Measurements from ENCODE around the gene PRIM2.
"Not testable (repeated sequence)": the region's sequence is repeated elsewhere in the genome, so short reads cannot be mapped to it uniquely, and the experiment has no call there.

Gene PRIM2

GRCh38 chr6:57515171-57515570 lies 197.7 kb downstream of the PRIM2 start:
- not testable (repeated sequence) for DNase-seq

GRCh38 chr6:57515845-57516244 lies 198.4 kb downstream of the PRIM2 start:
- DNase-seq = not testable (repeated sequence)

GRCh38 chr6:57516776-57517175 lies 199.3 kb downstream of the PRIM2 start:
- not testable (repeated sequence) for DNase-seq

DNA sequence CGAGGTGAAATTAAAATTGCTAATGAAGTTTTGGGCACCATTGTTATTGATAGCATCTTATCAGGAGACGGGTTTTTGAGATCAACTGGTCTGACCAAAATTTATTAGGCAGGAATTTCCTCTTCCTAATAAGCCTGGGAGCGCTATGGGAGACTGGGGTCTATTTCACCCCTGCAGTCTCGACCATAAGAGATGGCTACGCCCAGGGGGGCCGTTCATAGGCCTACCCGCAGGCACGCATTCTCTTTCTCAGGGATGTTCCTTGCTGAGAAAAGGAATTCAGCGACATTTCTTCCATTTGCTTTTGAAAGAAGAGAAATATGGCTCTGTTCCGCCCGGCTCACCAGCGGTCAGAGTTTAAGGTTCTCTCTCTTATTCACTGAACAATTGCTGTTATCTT lies 201.8 kb downstream of the PRIM2 start:
- DNase-seq = not testable (repeated sequence)

- not testable (repeated sequence) for DNase-seq
Observed at GRCh38 chr6:57521085-57521484, 203.7 kb downstream of the PRIM2 start.

DNA sequence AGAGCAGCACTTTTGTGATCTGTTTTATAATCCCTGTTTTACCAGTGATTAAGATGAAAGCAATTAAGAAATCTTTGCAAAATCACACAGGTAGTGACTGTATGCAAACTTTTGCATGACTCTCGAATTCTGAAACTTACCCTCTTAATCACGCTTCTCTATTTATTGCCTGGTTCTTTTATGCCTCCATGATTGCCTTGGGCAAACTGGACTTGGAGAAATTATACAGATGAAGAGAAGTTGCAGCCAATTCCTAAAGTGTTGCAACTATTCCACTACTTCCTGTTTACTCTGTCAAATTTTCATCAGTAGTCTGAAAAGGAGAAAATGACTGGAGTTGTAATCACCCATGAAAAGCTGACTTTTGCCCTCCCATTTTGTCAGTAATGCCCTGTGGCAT lies 205.8 kb downstream of the PRIM2 start:
- DNase-seq = not testable (repeated sequence)

DNA sequence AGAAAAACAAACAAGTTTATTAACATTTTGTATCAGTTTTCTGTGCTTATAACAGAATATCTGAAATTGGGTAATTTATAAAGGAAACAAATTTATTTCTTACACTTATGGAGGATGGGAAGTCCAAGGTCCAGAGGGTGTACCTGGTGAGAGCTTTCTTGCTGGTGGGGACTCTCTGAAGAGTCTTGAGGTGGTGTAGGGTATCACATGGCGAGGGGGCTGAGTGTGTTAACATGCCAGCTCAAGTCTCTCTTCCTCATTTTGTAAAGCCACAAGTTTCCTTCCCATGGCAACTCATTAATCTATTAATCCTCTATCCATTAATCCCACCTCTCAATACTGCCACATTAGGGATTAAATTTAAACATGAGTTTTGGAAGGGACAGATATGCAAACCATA lies 212.3 kb downstream of the PRIM2 start:
- DNase-seq = not testable (repeated sequence)

GRCh38 chr6:57532660-57533059 lies 215.2 kb downstream of the PRIM2 start:
- DNase-seq = not testable (repeated sequence)

GRCh38 chr6:57535121-57535520 lies 217.7 kb downstream of the PRIM2 start:
- DNase-seq = not testable (repeated sequence)

DNA sequence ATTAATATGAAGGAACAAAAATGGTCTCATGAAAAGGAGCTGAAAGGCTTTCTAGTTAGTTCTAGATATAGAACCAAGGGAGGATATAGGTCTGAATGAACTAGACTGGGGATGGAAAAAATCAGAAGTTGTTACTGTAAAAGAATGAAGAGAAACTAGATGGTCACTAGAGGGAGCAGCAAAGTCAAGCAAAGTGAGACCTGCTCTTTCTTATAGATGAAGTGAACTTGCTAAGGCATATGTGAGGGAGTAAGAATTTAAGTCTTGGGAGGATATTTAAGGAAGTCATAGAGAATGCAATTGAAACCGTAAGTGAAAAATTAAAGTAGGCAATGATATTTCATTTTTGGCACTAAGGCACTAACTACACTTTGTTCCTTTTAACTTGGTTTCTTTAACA lies 218.6 kb downstream of the PRIM2 start:
- not testable (repeated sequence) for DNase-seq

DNA sequence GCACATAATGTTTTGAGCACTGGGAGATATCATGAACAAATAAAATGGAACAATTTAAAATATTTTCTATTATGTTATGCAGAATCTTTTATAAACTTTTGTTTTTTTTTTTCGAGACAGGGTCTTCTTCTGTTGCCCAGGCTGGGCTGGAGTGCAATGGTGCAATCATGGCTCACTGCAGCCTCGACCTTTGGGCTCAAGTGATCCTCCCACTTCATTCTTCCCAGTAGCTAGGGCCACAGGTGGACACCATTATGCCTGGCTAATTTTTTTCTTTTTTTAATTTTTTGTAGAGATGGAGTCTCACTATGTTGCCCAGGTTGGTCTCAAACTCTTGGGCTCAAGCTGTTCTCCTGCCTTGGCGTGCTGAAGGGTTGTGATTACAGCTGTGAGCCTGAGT lies 220.5 kb downstream of the PRIM2 start:
- DNase-seq = not testable (repeated sequence)

GRCh38 chr6:57551961-57552360 lies 234.5 kb downstream of the PRIM2 start:
- DNase-seq = not testable (repeated sequence)

GRCh38 chr6:57557855-57558254 lies 240.4 kb downstream of the PRIM2 start:
- DNase-seq = not testable (repeated sequence)

DNA sequence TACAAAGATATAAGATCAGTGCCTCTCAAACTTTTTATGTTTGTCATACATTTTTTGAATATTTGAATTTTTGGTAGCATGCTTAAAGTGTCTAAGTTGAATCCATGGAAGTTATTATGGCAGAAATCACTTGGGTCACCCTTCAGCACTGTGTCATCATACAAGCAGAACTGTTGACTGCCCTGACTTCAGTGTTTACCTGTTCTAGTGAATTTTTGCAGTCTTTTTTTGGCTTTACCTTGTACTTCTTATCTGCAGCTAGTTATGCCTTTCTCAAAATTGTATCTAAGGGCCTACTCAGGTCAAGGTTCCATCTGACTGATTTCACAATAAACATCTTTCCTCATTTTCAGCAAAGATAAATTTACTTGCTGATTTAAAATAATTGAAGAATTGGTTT lies 241.7 kb downstream of the PRIM2 start:
- DNase-seq = not testable (repeated sequence)

GRCh38 chr6:57562233-57562632 lies 244.8 kb downstream of the PRIM2 start:
- not testable (repeated sequence) for DNase-seq

DNA sequence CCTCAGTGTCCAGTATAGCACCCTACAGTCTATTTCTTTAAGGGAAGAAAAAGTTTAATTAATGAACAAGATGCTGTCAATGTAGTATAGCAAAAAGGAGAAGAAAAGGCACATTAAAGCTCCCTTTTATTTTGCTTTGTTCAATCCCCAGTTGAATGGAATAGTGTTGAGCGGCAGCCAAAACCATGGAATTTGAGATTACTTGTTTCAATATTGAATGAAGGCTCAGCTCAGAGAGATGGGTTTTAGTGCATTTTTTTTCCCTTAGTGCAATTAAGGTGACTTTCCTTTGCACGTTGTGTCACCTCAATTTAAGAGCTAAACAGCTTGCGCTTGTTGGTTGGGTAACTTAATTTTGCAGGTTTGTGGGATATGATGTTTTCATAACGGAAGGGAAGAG lies 254.7 kb downstream of the PRIM2 start:
- DNase-seq = not testable (repeated sequence)

GRCh38 chr6:57572844-57573243 lies 255.4 kb downstream of the PRIM2 start:
- DNase-seq = not testable (repeated sequence)

DNA sequence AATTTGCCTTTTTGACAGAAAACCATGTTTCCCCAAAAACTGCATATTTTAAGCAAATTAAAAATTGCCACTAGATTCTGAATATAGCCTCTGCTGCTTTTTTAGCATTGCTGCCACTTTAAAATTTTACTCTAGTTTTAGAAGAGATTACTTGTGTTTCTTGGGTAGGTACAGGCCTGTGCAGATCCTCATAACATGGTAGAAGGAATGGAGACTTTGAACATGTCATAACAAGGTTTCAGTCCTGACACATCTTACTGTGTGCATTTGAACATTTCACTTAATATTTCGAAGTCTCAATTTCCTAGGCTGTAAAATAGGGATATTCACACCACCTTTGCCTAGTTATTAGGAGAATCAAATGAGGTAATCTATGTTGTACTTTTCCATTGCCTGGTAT lies 259.6 kb downstream of the PRIM2 start:
- DNase-seq = not testable (repeated sequence)

- DNase-seq = not testable (repeated sequence)
Observed at GRCh38 chr6:57579489-57579888, 262.1 kb downstream of the PRIM2 start.

DNA sequence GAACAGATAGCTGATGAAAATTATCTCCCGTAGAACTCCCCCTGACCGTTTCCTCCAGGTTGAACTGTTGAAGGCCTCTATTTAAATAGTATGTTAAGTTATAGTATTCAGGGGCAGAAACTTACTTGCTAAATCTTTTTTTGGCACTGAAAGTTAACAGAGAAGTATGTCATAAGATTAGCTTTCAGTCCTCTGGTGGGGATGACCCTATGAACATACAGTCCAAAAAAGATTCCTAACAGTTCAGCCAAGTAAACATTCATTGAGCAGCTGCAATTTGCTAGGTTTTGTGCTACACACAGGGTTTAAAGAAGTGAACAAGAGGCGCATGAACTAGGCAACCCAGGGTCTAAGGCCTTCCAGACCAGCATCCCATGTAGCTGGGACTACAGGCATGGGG lies 264.2 kb downstream of the PRIM2 start:
- DNase-seq = not testable (repeated sequence)

DNA sequence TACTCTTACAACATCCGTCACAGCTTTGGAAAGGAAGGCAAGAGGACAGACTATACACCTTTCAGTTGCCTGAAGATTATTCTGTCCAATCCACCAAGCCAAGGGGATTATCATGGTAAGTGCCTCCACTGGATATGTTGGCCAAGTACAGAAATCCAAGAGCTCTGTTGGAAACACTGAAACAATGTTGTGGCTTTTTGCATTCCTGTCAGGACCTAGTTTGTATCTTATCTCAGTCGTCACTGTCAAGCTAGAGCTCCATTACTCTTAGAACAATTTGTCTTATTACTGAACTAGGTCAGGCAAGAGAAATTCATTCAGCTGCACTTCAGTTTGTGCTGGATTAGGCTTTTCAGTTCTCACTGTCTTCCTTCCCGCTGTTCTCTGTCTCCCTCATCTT lies 283.7 kb downstream of the PRIM2 start:
- DNase-seq = not testable (repeated sequence)

GRCh38 chr6:57605303-57605702 lies 287.9 kb downstream of the PRIM2 start:
- DNase-seq = not testable (repeated sequence)

DNA sequence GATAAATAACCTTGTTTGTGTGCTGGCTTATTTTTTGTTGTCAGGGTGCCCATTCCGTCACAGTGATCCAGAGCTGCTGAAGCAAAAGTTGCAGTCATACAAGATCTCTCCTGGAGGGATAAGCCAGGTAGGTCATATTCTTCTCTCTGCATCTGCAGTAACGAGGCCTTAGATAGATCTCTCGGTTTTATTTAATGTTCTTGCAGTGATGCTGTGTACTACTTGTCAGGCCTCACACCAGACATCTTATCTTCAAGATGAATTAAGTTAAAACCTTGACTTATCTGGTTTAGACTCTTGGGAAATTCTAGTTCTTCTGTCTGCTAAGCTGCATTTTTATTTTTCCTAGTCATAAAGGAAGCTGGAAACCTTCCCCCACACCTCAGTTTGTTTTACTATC lies 288.9 kb downstream of the PRIM2 start:
- not testable (repeated sequence) for DNase-seq

DNA sequence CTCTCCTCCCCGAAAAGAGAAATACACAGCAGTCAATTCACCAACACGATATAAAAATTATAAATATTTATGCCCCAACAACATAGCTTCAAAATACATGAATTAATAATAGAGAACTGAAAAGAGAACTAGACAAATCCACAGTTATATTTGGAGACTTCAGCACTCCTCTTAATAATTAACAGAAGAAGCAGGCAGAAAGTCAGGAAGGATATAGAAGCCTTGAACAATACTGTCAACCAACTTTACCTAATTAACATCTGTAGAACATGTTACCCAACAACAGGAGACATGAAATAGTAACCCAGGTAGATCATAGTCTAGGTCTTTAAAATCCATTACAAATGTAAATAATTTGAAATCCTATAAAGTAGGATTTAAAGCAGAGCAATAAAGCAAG lies 293.2 kb downstream of the PRIM2 start:
- not testable (repeated sequence) for DNase-seq

- DNase-seq = not testable (repeated sequence)
Observed at GRCh38 chr6:57618959-57619358, 301.5 kb downstream of the PRIM2 start.

DNA sequence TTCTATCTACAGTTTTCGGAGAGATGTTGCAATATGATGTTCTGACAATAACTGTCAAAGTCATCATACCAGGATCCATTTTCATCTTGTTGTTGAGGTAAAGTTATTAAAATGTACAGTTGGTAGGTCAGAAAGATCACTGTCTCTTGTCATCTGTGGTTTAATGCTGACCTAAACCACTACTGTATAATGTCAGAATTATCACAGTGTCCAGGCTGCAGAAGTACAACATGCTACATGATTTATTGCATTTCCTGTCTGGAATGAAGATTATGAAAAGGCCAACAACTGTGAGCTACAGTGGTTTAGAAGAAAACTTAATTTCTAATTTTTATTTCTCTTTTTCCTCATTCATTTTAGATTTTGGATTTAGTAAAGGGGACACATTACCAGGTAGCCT lies 314.3 kb downstream of the PRIM2 start:
- not testable (repeated sequence) for DNase-seq

Measured in stimulated activated CD4-positive, alpha-beta T cell treated with anti-CD3 and anti-CD28 coated beads, Interleukin-15, amount 100 ng/mL, for 24 hours (primary cell).